PC-9 (cell line): Measurements from ENCODE around the gene UTRN.

Experiments
- EZH2 ChIP-seq: fragments of 200-600 bp; sonication (generic); IDR thresholded peaks from 2 replicates; pipeline ENCODE4 v1.8.0; 2017; ENCODE audit warnings: antibody characterized with exemption, low read depth
- TF ChIP-seq, protein P1 (sequence below): fragments of 200-600 bp; sonication (generic); conservative IDR thresholded peaks from 2 replicates; pipeline ENCODE4 v1.6.1; 2017; ENCODE audit warnings: mixed run types, antibody characterized with exemption, mild to moderate bottlenecking, moderate library complexity

DNA sequence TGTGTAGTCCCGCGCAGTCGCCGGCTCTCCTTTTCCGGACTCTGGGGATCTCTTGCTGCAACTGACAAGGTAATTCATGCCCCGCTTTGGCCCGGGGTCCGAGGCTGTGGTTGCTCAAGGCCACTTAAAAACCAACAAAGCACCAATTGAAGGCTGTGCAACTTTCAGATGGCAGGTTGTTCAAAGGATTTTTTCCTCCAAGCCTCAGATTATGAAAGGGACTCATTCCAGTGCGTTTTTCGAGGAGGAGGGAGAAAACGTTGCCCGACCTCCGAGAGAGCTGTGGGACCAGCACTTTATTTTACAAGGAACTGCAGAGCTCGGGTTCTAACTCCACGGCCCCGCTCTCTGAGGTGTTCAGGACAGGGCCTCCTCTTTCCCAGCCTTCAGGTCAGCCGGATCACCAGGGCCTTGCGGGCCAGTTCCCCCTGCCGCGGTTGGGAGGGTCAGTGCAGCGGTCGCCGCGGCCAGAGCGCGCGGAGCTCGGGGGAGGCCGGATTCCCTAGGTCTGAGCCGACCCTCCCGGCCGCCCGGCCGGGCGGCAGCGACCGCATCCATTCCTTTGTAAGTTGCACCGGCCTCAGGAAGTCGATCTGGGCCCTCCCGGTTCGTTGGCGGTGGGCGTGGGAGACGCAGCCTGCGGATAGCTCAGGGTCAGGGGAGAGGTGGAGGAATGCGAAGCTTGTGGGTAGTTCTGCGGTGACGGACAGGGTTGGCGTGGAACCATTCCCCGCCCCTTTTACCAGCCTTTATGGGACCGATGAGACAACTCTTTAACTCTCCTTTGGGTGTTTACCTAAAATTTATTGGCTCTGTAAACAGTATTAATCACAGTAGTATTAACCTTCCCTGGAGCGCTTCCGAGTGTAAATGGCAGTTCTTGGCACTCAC lies 1.6 kb downstream of the UTRN start:
- TF ChIP-seq, protein P1, sequence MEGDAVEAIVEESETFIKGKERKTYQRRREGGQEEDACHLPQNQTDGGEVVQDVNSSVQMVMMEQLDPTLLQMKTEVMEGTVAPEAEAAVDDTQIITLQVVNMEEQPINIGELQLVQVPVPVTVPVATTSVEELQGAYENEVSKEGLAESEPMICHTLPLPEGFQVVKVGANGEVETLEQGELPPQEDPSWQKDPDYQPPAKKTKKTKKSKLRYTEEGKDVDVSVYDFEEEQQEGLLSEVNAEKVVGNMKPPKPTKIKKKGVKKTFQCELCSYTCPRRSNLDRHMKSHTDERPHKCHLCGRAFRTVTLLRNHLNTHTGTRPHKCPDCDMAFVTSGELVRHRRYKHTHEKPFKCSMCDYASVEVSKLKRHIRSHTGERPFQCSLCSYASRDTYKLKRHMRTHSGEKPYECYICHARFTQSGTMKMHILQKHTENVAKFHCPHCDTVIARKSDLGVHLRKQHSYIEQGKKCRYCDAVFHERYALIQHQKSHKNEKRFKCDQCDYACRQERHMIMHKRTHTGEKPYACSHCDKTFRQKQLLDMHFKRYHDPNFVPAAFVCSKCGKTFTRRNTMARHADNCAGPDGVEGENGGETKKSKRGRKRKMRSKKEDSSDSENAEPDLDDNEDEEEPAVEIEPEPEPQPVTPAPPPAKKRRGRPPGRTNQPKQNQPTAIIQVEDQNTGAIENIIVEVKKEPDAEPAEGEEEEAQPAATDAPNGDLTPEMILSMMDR: no peak
- no peak for TF ChIP-seq EZH2
